T47D (cell line): ENCODE measurements around the gene CDKL1.
A peak's percentile ranks its signal among the peaks of the same experiment; 100 is the strongest.
"Not testable (repeated sequence)": the region's sequence is repeated elsewhere in the genome, so short reads cannot be mapped to it uniquely, and the experiment has no call there.

Experiments
- DNase-seq, 2 experiments: peaks; one replicate each; pipeline versions ENCODE4 v3.0.0 to v3.0.0-alpha.2; 2011 to 2012; ENCODE audit warnings: low read depth in 1 of 2, low spot score in 1 of 2
- JUND ChIP-seq: IDR thresholded peaks from 2 replicates; pipeline ENCODE4 v1.6.1; 2012; ENCODE audit warnings: low read depth
- in situ Hi-C: cut with HindIII; loops from 2 replicates; pipeline ENCODE4 v1.10.0; 2016; ENCODE audit warnings: low sequenced_read_pairs, low pct_unique_long_range_greater_than_20kb

CDKL1 gene

GRCh38 chr14:50360851-50361250 lies 35.8 kb downstream of the CDKL1 start:
- DNase-seq = no peak
- in situ Hi-C loops = no loop called here
- TF ChIP-seq JUND = no peak

GRCh38 chr14:50360093-50360492 lies 36.6 kb downstream of the CDKL1 start:
- in situ Hi-C loops = no loop called here
- TF ChIP-seq JUND = no peak
- DNase-seq = no peak

GRCh38 chr14:50359631-50360030 lies 37.0 kb downstream of the CDKL1 start:
- DNase-seq = no peak
- in situ Hi-C loops = no loop called here
- no peak for TF ChIP-seq JUND

DNA sequence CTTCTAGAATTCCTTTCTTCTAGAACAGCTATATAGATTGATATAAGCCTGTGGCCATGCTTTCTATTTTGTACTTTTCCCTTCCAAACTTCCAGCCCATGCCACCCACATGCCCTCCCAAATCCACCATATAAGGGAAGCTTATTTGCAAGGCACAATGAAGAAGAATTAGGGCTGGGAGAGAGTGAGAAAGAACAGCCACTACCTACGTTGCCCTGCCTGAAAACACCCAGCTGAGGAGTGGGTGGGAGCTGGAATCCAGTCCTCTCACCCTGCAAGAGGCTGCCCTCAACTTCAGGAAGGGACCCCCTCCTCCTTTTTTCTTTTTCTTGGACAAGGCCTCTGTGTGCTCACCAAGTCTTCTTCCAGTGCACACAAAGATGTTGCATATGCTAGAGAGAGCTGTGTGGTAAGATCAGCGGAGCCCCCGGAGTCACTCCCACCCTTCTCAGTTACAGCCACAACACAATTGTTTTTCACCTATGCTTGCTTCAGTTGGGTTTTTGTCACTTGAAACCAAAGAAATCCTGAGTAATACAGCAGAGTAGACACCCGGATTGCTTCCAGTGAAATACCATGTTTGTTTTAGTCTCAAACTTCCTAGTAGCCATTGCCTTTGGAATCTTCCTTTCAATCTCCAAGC lies 38.8 kb downstream of the CDKL1 start:
- in situ Hi-C loops = no loop called here
- no peak for TF ChIP-seq JUND
- DNase-seq = no peak

DNA sequence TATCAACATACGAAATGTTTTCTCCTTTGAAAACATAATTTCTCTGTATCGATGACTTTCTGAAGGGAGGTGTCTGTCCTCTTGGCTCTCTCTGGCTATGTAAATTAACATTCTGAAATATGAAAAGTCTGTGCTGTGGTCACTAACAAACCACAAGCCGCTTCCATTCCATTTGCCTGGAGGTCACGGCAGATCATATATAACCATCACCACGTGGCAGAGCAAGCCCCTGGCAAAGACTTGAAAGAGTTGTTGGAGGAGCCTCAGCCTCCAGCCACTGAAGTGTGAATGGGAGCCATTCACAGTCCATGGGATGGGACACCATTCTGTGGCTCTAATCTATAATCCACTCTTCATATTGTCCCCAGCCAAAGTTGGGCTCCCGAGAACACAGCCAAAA lies 39.6 kb downstream of the CDKL1 start:
- in situ Hi-C loops = no loop called here
- DNase-seq = no peak
- TF ChIP-seq JUND = no peak

DNA sequence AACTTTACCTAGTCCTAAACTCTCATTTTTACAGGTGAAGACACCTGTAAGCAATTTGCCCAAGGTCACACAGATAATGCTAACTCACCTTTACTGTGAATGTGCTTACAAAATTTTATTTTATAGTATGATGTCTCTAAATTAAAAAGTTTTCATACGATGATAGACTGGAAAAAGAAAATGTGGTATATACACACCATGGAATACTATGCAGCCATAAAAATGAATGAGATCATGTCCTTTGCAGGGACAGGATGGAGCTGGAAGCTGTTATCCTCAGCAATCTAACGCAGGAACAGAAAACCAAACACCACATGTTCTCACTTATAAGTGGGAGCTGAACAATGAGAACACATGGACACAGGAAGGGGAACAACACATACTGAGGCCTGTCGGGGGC lies 40.4 kb downstream of the CDKL1 start:
- DNase-seq, in situ Hi-C loops: not testable (repeated sequence)

- in situ Hi-C loops = no loop called here
- TF ChIP-seq JUND = no peak
- DNase-seq = no peak
These were observed 41.0 kb downstream of the CDKL1 start for GRCh38 chr14:50355692-50356091.

DNA sequence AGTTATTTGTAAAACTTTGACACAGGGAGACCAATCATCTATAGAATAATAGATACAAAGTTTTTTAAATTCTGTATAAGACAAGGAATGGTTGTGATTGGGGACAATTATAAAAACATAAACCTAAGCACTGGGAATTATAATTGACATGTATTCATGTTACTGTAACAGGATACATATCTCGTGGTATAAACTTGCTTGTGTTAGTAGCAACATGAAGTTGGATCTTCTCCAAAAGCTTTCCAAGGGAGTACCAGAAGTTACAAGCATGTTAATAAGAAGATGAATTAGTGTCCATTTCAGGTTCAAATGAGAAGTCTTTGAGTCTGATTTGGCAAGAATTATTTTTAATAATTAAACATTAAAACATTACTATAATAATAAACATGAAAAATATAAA lies 42.2 kb downstream of the CDKL1 start:
- no peak for DNase-seq
- no peak for TF ChIP-seq JUND
- in situ Hi-C loops = no loop called here

DNA sequence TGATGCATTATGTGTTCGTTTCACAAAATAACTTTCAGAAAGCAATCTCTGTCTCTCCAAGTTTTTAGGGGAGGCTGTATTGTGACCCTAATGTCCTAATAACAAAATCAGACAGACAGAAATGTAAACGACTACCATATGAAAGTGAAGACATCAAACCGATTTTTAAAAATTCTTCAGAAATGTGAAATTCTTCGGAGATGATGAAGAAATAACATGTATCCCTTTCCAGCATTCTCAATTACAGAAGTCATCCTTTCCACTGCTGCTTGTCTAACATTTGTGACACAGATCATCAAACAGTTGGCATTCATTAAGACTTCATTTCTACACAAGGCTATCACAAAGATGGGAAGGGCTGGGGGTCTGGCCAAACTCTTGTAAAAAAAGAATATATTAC lies 43.6 kb downstream of the CDKL1 start:
- no peak for TF ChIP-seq JUND
- in situ Hi-C loops = no loop called here
- no peak for DNase-seq

- in situ Hi-C loops = no loop called here
- no peak for TF ChIP-seq JUND
- DNase-seq = no peak
These were observed 44.1 kb downstream of the CDKL1 start for GRCh38 chr14:50352584-50352983.

DNA sequence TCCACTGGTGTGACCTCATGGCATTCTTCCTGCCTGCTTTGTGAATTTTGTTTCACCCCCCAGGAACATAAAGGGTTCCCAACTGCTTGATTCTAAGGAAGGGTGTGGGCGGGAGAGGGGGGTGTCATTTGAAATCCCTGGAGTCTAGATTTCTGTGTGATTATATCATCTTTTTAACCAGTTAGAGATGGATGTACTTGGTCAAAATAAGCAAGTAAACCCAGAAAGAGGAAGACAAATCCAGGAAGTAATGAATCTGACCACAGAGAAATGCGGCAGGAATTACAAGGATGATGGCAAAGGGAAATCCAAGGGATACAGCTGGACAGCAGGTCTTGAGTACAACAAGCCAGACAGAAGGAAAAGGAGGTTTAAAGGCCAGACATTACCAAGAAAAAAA lies 45.7 kb downstream of the CDKL1 start:
- TF ChIP-seq JUND = no peak
- no peak for DNase-seq
- in situ Hi-C loops = no loop called here

DNA sequence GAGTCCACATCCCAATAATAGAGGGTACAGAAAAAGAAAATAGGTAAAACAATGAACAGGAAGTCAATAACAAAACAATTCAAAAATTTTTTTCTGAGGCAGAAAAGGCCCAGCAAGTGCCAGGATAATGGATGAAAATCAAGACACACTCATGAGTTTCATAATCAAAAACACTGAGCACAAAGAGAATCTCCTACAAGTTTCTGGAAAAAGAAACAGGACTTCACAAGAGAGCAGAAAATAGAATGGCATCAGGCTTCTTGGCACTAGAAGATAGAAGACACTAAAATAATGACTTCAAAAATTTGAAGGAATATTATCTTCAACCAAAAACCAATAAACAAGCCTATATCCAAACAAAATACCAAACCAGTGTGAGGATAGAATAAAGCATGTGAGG lies 47.7 kb downstream of the CDKL1 start:
- no peak for TF ChIP-seq JUND
- in situ Hi-C loops = no loop called here
- no peak for DNase-seq

DNA sequence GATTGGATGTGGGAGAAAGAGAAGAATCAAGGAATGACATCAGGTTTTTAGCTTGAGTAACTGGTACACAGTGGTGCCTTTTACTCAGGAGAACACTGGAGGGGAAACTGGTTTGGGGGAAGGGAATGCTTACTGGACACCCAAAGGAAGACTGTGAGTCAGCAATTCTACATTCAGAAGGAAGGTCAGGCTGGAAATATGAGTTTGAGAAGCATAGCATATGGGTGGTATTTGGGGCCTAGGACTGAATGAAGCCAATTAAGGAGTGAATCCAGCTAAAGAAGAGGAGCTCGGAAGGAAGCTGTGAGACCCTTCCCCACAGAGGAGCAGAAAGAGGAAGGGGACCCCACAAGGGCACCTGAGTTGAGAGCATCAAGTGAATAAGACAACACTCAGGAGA lies 49.2 kb downstream of the CDKL1 start:
- no peak for TF ChIP-seq JUND
- peak; percentile 48 to 86 for DNase-seq
- in situ Hi-C loops = no loop called here

- in situ Hi-C loops = no loop called here
- no peak for TF ChIP-seq JUND
- no peak for DNase-seq
These were observed 50.7 kb downstream of the CDKL1 start for GRCh38 chr14:50345846-50346422.
